ENCODE measurements around the gene MARCHF10.

MARCHF10 gene

GRCh38 chr17:62681061-62681938, 126.8 kb downstream of the MARCHF10 start:
- DNase-seq = no peak

- DNase-seq = peak in 18 of 56 donors; percentile 7 to 69 (median 39)
These were observed 127.5 kb downstream of the MARCHF10 start for GRCh38 chr17:62680541-62681052.

GRCh38 chr17:62679866-62680377, 128.2 kb downstream of the MARCHF10 start:
- DNase-seq = no peak

- DNase-seq = no peak
These were observed 129.7 kb downstream of the MARCHF10 start for GRCh38 chr17:62678214-62678919.

- DNase-seq = peak in 9 of 56 donors; percentile 12 to 49 (median 24)
These were observed 131.0 kb downstream of the MARCHF10 start for GRCh38 chr17:62676952-62677596.

GRCh38 chr17:62676231-62676943, 131.7 kb downstream of the MARCHF10 start:
- no peak for DNase-seq

- no peak for DNase-seq
These were observed 132.4 kb downstream of the MARCHF10 start for GRCh38 chr17:62675701-62676100.

- DNase-seq = peak in 46 of 56 donors; percentile 12 to 81 (median 50)
These were observed 132.9 kb downstream of the MARCHF10 start for GRCh38 chr17:62675260-62675659.

GRCh38 chr17:62674841-62675240, 133.3 kb downstream of the MARCHF10 start:
- no peak for DNase-seq

GRCh38 chr17:62674363-62674739, 133.8 kb downstream of the MARCHF10 start:
- DNase-seq = no peak

- DNase-seq = no peak
These were observed 134.3 kb downstream of the MARCHF10 start for GRCh38 chr17:62673614-62674362.

GRCh38 chr17:62672957-62673356, 135.2 kb downstream of the MARCHF10 start:
- no peak for DNase-seq

GRCh38 chr17:62671553-62671952, 136.6 kb downstream of the MARCHF10 start:
- no peak for DNase-seq

- DNase-seq = no peak
These were observed 137.8 kb downstream of the MARCHF10 start for GRCh38 chr17:62670202-62670821.

GRCh38 chr17:62668091-62668804, 139.9 kb downstream of the MARCHF10 start:
- no peak for DNase-seq

- no peak for DNase-seq
These were observed 141.1 kb downstream of the MARCHF10 start for GRCh38 chr17:62666801-62667591.

- no peak for DNase-seq
These were observed 141.9 kb downstream of the MARCHF10 start for GRCh38 chr17:62666061-62666800.

Data from nucleus accumbens (tissue), 56 donors.